ENCODE measurements around the gene SIX1. TPM values are rescaled to one million over a fixed set of nuclear protein-coding genes. Genes with fewer than 3 reads are reported as not detected.

The SIX1 gene
- polyA plus RNA-seq, 1 of the 3 experiments (the other 2 are of a cell fraction): 52.1 TPM

DNA sequence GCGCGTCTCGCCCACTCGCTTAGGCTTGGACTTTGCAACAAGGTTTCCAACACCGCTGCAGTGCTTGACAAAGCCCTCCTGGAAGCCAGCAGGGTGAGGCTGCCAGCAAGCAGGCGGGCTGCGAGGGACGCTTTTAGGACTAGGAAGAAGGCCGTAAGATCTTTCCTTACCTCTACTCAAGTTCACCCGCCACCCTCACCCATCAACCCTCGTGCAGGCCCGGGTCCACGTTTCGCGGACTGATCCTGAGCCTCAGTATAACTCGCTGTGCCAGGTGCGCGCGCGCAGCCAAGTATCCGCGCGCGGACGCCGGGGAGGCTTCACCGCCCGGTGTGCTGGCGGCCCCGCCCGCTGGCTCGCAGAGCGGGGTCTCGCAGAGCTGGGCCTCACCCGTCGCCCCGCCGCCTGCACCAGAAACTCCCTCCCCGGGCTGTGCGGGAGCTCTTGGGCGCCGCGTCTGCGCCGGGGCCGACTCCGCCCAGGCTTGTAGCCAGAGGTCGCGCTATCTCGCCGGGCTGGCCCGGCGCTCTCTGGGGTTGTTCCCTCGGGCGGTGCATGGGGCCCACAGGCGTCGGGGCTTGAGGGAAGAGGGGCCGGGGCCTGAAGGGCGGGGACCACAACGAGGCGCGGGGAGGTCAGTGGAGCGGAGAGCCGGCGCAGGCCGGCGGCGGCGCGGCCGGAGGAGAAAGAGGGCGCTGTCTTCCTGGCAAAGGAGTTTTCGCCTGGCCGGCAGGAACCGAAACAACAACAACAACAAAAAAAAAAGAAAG lies 7.6 kb upstream of the SIX1 start (continued):
- TF ChIP-seq TAF1 (IDR thresholded peaks at IDR 0.05; ENCODE audit: borderline replicate concordance, low read depth, low read length) (peak; percentile 40; the same call in 1 of the 2 replicates), FOXJ3 (CRISPR knock-in tag; IDR thresholded peaks at IDR 0.05) (no peak), MEF2A (IDR thresholded peaks at IDR 0.05; ENCODE audit: borderline replicate concordance, low read depth) (no peak; the same call in 1 of the 2 replicates), REST (IDR thresholded peaks at IDR 0.05; ENCODE audit: low read depth, low read length) (peak; percentile 9; the same call in 1 of the 2 replicates), SMC3 (IDR thresholded peaks at IDR 0.05; ENCODE audit: low read depth, low read length) (peak; percentile 15; the same call in 1 of the 2 replicates), NRF1 (IDR thresholded peaks at IDR 0.05; ENCODE audit: low read depth, low read length) (peak; percentile 45), RAD21 (IDR thresholded peaks at IDR 0.05; ENCODE audit: low read length) (peak; percentile 62), ELF1 (IDR thresholded peaks at IDR 0.05) (0 out of 2 replicates have a peak, but pooled peaks have one; percentile 6)

- Histone ChIP-seq H3K4me1 (ENCODE audit: control insufficient read depth in 1 of 2, insufficient read depth in 2 of 2, low read depth in 1 of 2, low read length in 1 of 2) (peaks cover 16 to 21% of the 10 kb centered on the region in 2 experiments), H3K27me3 (ENCODE audit: insufficient read depth) (no peaks in the 10 kb centered on the region), H3K4me3 (ENCODE audit: low read depth in 2 of 2, low read length in 1 of 2) (peak overlapping the region; percentile 59 to 61), H3K27ac (ENCODE audit: low read depth in 2 of 2, low read length in 1 of 2) (peak overlapping the region; percentile 84 to 87), H3K9me2 (no peaks in the 10 kb centered on the region), H3F3A (replicated peaks; ENCODE audit: insufficient read depth) (peaks cover 18% of the 10 kb centered on the region), H3K9ac (peak overlapping the region; percentile 81), H3K36me3 (replicated peaks in 1 of 2; ENCODE audit: control insufficient read depth in 1 of 2, insufficient read depth in 2 of 2, low read length in 1 of 2) (no peaks in the 10 kb centered on the region), H3K4me2 (peak overlapping the region; percentile 86), H4K20me1 (ENCODE audit: insufficient read depth) (no peaks in the 10 kb centered on the region), H3K9me3 (no peaks in the 10 kb centered on the region), H3K79me2 (ENCODE audit: insufficient read depth) (peaks cover 28% of the 10 kb centered on the region), H2AFZ (ENCODE audit: low read depth) (peak overlapping the region; percentile 89; the same call in 1 of the 2 replicates)
- WGBS (ENCODE audit: low lambda C conversion rate): 23% methylated on average over 32 of the region's 36 CpGs
- POLR2A ChIA-PET: no interaction called here
- CTCF ChIA-PET: interaction anchor here (0.7 to 2.7 kb wide), 9 partner anchors 10 to 597 kb away, joined by 3 to 7 read pairs (median 4); no protein-coding TSS in a partner anchor
- DNase-seq: peak; percentile 48
- TF ChIP-seq REST (IDR thresholded peaks at IDR 0.05; ENCODE audit: low read depth, low read length): no peak
- TF ChIP-seq, protein P1, sequence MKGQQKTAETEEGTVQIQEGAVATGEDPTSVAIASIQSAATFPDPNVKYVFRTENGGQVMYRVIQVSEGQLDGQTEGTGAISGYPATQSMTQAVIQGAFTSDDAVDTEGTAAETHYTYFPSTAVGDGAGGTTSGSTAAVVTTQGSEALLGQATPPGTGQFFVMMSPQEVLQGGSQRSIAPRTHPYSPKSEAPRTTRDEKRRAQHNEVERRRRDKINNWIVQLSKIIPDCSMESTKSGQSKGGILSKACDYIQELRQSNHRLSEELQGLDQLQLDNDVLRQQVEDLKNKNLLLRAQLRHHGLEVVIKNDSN (IDR thresholded peaks at IDR 0.05; ENCODE audit: borderline replicate concordance, low read depth): no peak
- TF ChIP-seq, protein P2, sequence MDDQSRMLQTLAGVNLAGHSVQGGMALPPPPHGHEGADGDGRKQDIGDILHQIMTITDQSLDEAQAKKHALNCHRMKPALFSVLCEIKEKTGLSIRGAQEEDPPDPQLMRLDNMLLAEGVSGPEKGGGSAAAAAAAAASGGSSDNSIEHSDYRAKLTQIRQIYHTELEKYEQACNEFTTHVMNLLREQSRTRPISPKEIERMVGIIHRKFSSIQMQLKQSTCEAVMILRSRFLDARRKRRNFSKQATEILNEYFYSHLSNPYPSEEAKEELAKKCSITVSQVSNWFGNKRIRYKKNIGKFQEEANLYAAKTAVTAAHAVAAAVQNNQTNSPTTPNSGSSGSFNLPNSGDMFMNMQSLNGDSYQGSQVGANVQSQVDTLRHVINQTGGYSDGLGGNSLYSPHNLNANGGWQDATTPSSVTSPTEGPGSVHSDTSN (IDR thresholded peaks at IDR 0.05): no peak
- no peak for TF ChIP-seq POLR2AphosphoS5 (IDR thresholded peaks at IDR 0.05; ENCODE audit: low read depth, low read length)
- no peak for TF ChIP-seq GABPA (IDR thresholded peaks at IDR 0.05; ENCODE audit: low read depth)
- TF ChIP-seq, protein P3, sequence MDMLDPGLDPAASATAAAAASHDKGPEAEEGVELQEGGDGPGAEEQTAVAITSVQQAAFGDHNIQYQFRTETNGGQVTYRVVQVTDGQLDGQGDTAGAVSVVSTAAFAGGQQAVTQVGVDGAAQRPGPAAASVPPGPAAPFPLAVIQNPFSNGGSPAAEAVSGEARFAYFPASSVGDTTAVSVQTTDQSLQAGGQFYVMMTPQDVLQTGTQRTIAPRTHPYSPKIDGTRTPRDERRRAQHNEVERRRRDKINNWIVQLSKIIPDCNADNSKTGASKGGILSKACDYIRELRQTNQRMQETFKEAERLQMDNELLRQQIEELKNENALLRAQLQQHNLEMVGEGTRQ (IDR thresholded peaks at IDR 0.05; ENCODE audit: borderline replicate concordance, low read depth, low read length): no peak
- TF ChIP-seq TEAD4 (IDR thresholded peaks at IDR 0.05; ENCODE audit: borderline replicate concordance, insufficient read depth): no peak
- no peak for TF ChIP-seq TAF1 (IDR thresholded peaks at IDR 0.05; ENCODE audit: borderline replicate concordance, low read depth, low read length)
- TF ChIP-seq, protein P4, sequence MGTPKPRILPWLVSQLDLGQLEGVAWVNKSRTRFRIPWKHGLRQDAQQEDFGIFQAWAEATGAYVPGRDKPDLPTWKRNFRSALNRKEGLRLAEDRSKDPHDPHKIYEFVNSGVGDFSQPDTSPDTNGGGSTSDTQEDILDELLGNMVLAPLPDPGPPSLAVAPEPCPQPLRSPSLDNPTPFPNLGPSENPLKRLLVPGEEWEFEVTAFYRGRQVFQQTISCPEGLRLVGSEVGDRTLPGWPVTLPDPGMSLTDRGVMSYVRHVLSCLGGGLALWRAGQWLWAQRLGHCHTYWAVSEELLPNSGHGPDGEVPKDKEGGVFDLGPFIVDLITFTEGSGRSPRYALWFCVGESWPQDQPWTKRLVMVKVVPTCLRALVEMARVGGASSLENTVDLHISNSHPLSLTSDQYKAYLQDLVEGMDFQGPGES (IDR thresholded peaks at IDR 0.05; ENCODE audit: low read depth, low read length): no peak
- TF ChIP-seq CHD2 (IDR thresholded peaks at IDR 0.05; ENCODE audit: low read length, partially characterized antibody): no peak
These were observed 6.8 kb upstream of the SIX1 start for GRCh38 chr14:60655898-60656685.

Data from SK-N-SH (cell line).